Ishikawa (cell line): Measurements from ENCODE around the gene HLCS.

Source experiments
- CEBPB ChIP-seq: IDR thresholded peaks from 2 replicates; pipeline ENCODE4 v1.6.1; 2012
- CREB1 ChIP-seq: IDR thresholded peaks from 2 replicates; pipeline ENCODE4 v1.6.1; 2012; ENCODE audit warnings: low read depth
- EGR1 ChIP-seq: IDR thresholded peaks from 2 replicates; pipeline ENCODE4 v1.6.1; 2012
- EP300 ChIP-seq: IDR thresholded peaks from 2 replicates; pipeline ENCODE4 v1.6.1; 2012; ENCODE audit warnings: borderline replicate concordance
- FOXM1 ChIP-seq: IDR thresholded peaks from 2 replicates; pipeline ENCODE4 v1.6.1; 2012; ENCODE audit warnings: low read depth, borderline replicate concordance
- NFIC ChIP-seq: IDR thresholded peaks from 2 replicates; pipeline ENCODE4 v1.6.1; 2012
- RAD21 ChIP-seq: IDR thresholded peaks from 2 replicates; pipeline ENCODE4 v1.6.1; 2012; ENCODE audit warnings: low read depth
- TAF1 ChIP-seq: IDR thresholded peaks from 2 replicates; pipeline ENCODE4 v1.6.1; 2012; ENCODE audit warnings: low read depth, mild to moderate bottlenecking
- TCF12 ChIP-seq: IDR thresholded peaks from 2 replicates; pipeline ENCODE4 v1.6.1; 2012; ENCODE audit warnings: low read depth
- TEAD4 ChIP-seq: IDR thresholded peaks from 2 replicates; pipeline ENCODE4 v1.6.1; 2012
- YY1 ChIP-seq: IDR thresholded peaks from 2 replicates; pipeline ENCODE4 v1.6.1; 2012; ENCODE audit warnings: low read depth
- ZBTB7A ChIP-seq: IDR thresholded peaks from 2 replicates; pipeline ENCODE4 v1.6.1; 2012; ENCODE audit warnings: low read depth
- TF ChIP-seq, protein P1 (sequence below): IDR thresholded peaks from 2 replicates; pipeline ENCODE4 v1.6.1; 2012; ENCODE audit warnings: low read depth, mild to moderate bottlenecking
- TF ChIP-seq, protein P2 (sequence below): IDR thresholded peaks from 2 replicates; pipeline ENCODE4 v1.6.1; 2012
- TF ChIP-seq, protein P3 (sequence below): IDR thresholded peaks from 2 replicates; pipeline ENCODE4 v1.6.1; 2012

The HLCS gene

DNA sequence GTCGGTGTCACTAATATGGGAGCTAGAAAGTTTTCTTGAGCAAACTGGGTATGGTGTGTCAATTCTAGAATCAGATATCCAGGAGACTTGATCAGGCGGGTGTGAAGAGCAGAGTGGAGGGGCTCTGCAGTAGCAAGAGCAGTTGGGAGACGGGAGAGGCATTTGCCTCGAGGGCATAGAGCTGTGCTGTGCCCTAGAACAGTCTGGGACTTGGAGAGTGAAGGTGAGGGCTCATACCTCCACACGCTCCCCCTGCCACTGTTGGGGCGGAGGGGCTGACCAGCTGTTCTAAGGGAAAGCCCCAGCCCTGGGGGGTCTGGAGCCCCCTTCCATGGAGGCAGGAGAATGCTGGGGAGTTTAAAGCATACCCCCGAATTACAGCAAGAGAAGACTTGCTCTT is 233.7 kb downstream of the HLCS start:
- TF ChIP-seq TAF1 (no peak), TCF12 (no peak)

DNA sequence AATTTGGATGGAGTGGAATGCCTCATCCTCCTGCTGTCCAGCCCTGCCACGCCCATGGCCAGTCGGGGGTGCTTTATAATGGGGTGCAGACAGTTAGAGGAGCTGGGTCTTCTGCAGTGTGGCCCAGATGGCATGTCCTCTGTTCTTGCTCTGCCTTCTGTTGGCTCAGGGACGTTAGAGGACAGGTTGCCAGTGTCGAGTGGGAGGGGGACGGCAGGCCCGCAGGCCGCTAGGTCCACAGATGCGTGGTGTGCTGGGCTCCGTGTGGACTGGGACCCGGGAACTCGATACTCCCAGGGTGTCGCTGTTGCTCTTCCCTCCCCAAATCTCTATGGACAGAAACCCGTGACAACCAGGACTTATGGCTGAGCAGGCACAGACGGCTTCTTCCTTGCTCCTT is 234.3 kb downstream of the HLCS start:
- TF ChIP-seq CEBPB, result no peak
- TF ChIP-seq TAF1, result no peak
- no peak for TF ChIP-seq ZBTB7A
- TF ChIP-seq EP300, result no peak
- no peak for TF ChIP-seq TCF12
- TF ChIP-seq, protein P1, sequence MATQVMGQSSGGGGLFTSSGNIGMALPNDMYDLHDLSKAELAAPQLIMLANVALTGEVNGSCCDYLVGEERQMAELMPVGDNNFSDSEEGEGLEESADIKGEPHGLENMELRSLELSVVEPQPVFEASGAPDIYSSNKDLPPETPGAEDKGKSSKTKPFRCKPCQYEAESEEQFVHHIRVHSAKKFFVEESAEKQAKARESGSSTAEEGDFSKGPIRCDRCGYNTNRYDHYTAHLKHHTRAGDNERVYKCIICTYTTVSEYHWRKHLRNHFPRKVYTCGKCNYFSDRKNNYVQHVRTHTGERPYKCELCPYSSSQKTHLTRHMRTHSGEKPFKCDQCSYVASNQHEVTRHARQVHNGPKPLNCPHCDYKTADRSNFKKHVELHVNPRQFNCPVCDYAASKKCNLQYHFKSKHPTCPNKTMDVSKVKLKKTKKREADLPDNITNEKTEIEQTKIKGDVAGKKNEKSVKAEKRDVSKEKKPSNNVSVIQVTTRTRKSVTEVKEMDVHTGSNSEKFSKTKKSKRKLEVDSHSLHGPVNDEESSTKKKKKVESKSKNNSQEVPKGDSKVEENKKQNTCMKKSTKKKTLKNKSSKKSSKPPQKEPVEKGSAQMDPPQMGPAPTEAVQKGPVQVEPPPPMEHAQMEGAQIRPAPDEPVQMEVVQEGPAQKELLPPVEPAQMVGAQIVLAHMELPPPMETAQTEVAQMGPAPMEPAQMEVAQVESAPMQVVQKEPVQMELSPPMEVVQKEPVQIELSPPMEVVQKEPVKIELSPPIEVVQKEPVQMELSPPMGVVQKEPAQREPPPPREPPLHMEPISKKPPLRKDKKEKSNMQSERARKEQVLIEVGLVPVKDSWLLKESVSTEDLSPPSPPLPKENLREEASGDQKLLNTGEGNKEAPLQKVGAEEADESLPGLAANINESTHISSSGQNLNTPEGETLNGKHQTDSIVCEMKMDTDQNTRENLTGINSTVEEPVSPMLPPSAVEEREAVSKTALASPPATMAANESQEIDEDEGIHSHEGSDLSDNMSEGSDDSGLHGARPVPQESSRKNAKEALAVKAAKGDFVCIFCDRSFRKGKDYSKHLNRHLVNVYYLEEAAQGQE, result no peak
- no peak for TF ChIP-seq CREB1
- TF ChIP-seq RAD21, result no peak
- TF ChIP-seq EGR1, result no peak
- no peak for TF ChIP-seq FOXM1
- TF ChIP-seq TEAD4, result no peak
- TF ChIP-seq, protein P2, sequence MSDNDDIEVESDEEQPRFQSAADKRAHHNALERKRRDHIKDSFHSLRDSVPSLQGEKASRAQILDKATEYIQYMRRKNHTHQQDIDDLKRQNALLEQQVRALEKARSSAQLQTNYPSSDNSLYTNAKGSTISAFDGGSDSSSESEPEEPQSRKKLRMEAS, result no peak
- TF ChIP-seq YY1, result no peak
- TF ChIP-seq, protein P3, sequence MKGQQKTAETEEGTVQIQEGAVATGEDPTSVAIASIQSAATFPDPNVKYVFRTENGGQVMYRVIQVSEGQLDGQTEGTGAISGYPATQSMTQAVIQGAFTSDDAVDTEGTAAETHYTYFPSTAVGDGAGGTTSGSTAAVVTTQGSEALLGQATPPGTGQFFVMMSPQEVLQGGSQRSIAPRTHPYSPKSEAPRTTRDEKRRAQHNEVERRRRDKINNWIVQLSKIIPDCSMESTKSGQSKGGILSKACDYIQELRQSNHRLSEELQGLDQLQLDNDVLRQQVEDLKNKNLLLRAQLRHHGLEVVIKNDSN, result no peak

DNA sequence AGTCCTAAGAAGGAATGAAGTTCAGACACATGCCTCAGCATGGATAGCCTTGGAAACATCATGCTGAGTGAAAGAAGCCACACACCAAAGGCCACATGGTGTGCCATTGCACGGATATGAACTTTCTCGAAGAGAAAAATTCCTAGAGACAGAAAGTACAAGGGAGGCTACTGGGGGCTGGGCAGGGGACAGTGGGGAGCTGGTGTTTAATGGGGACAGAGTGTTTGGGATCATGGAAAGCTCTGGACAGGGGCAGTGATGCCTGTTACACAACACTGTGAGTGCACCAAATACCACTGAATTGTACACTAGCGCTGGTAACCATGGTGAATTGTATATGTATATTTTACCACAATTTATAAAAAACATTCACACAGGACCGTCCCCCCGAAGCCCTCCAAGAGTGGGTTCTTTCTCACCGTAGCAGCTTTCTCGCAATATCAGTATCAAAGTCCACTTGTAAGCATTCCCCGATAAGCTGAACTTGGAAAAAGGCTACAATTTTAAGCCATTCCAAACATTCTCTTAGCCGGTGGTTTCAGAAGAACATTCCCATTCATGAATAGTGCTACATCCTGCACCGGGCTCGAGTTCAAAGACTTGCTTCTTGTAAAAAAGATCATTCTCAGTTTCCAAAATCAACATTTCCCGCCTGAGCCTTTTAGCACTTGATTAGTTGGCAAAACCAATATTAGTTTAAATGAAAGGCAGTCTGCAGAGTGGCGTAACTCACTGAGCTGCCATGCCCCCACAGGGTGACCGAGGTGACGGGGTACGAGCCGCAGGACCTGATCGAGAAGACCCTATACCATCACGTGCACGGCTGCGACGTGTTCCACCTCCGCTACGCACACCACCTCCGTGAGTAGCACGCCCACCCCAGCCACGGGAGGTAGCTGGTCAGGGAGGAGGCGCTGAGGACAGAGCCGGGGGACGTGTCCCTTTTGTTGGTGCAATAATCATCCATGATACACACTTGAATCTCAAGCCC is 235.9 kb downstream of the HLCS start:
- no peak for TF ChIP-seq NFIC
- no peak for TF ChIP-seq FOXM1
- TF ChIP-seq TAF1, result no peak
- TF ChIP-seq ZBTB7A, result no peak
- no peak for TF ChIP-seq TEAD4
- no peak for TF ChIP-seq CREB1
- TF ChIP-seq CEBPB, result no peak
- no peak for TF ChIP-seq YY1
- no peak for TF ChIP-seq EP300
- TF ChIP-seq, protein P3, result no peak
- TF ChIP-seq, protein P1, result no peak
- TF ChIP-seq, protein P2, result no peak
- no peak for TF ChIP-seq TCF12
- no peak for TF ChIP-seq RAD21

DNA sequence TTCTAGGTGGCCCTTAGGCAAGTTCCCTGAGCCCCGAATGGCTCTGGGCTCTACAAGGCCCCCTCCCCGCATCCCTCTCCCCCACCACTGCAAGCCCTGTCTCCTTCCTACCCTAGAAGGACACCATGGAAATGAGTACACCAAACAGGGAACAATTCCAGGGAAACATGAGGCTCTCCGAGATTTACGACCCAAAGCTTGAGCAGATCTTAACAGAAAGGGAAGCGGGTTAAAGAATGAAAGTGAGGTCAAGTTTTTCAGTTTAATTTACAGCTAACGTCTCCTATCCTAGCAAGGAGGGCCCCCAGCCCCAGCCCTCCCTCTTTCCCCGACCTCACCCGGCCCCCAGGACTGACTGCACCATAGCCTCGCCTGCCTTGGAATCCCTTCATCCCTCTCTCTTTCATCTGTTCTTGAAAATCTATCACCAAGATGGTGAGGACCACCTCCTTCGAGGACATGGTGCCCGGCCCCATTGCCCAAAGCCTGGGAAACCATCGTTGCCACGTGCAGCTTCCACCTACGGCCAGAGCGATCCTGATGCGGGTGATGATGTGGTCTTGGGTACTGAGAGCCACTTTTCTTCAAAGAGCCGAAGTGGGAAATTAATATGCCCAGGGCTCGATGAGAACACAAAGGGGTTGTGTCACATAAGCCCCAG is 237.0 kb downstream of the HLCS start:
- TF ChIP-seq, protein P2, result no peak
- TF ChIP-seq FOXM1 (no peak), EP300 (no peak), TEAD4 (no peak), YY1 (no peak), RAD21 (no peak), EGR1 (no peak)
- TF ChIP-seq, protein P1, result no peak
